ENCODE measurements around the gene PRR15L.

PRR15L gene

DNA sequence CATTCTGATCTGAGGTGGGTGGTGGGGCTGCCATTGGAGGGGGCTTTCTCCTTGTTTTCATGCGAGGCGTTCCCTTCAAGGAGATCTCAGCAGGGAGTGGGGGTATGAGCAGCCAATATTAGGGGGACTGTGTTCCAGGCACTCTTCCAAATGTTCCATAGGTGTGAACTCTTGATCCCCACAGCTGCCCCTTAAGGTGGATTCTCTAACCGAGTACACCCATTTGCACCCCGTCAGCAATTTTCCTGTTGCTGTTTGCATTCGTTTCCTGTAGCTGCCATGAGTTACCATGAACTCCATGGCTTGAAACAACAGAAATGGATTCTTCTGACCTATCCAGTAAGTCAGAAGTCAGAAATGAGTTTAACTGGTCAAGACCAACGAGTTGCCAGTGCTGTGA is 3.7 kb upstream of the PRR15L start:
- DNase-seq (ENCODE audit: low spot score) = no peak
- Mint-ChIP-seq H3K27me3 (ENCODE audit: low read depth) (peaks cover 2% of the 10 kb centered on the region), H3K9me3 (no peaks in the 10 kb centered on the region), H3K36me3 (ENCODE audit: low read depth) (no peaks in the 10 kb centered on the region), H3K4me3 (no peak overlapping the region), H3K4me1 (ENCODE audit: low read depth) (no peaks in the 10 kb centered on the region), H3K27ac (no peak overlapping the region)

DNA sequence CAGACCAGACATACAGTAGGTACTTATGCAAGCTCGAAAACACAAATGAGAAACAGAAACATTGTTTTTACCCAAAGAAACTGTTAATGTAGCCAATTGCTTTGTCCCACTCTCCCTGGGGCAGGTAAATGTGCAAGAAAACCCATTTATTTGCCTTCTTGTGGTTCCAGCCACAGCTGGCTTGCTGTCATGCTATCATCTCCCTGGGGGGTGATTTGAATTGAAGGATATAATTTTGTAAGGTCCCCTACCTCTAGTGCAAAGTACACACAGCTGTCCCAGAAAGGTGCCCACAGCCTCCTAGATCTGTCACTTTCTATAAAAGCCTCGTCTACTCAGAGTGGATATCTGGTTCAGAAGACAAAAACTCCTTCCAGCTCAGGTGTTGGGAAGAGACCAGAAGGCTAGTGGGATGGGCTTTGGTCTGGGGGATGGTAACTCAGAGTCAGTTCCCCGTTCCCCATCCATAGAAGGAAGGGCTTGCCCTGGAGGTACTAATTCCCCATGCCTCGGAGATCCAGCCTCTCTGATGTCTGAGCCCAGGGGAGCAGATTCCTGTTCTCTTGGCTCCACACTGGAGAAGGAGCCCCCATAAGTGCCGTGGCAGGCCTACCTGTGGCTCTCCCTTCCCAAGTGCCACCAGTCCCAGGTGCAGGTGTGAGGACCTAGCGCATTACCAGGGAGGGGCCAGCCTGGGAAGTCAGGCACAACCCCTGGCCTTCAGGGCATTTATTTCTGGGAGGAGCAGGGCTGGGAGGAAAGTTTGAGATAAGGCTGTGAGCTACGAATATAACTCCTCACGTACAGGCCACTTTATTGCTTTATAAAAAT is 2.4 kb upstream of the PRR15L start:
- DNase-seq (ENCODE audit: low spot score) = no peak
- Mint-ChIP-seq H3K27ac (no peak overlapping the region), H3K27me3 (ENCODE audit: low read depth) (peaks cover 2% of the 10 kb centered on the region), H3K4me3 (no peak overlapping the region), H3K36me3 (ENCODE audit: low read depth) (no peaks in the 10 kb centered on the region), H3K9me3 (no peaks in the 10 kb centered on the region), H3K4me1 (ENCODE audit: low read depth) (no peaks in the 10 kb centered on the region)

DNA sequence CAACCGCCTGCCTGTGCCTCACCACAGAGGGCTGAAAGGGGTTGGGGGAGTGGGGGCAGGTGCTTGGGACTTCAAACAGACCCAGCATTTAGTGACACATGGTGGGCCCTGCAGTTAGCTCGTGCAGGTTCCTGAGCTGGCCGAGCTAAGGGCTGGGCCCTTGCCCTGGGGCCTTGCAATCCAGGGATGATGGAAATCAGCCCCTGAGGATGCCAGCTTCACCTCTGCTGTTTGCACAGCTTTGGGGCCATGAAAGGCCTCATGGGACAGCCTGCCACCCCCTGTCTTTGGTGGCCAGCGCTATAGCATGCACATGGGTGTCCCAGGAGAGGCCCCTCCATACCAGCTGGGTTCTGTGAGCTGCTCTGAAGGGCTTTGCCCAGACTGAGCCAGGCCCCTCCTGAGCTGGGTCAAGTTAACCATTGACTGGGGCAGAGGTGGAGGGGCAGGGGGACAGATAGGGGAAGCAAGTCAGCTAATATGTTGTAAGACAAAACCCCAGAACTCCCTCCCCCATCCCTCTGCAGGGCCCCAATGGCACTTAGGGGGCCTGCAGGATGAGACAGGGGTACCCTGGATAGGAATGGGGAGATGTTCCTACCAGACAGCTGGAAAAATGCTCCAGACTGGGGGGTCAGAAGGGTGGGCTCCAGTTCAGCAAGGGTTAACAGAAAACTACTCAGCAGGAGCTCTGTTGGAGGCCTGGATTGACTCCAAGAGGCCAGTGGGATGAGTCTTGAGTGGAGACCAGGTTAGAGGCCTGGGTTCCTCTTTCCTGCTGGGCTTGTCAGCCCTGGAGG is 692 bp downstream of the PRR15L start:
- Mint-ChIP-seq H3K9me3 (no peaks in the 10 kb centered on the region), H3K36me3 (ENCODE audit: low read depth) (no peaks in the 10 kb centered on the region), H3K4me1 (ENCODE audit: low read depth) (no peaks in the 10 kb centered on the region), H3K27ac (no peak overlapping the region), H3K4me3 (no peak overlapping the region), H3K27me3 (ENCODE audit: low read depth) (peaks cover 2% of the 10 kb centered on the region)
- DNase-seq (ENCODE audit: low spot score) = no peak

DNA sequence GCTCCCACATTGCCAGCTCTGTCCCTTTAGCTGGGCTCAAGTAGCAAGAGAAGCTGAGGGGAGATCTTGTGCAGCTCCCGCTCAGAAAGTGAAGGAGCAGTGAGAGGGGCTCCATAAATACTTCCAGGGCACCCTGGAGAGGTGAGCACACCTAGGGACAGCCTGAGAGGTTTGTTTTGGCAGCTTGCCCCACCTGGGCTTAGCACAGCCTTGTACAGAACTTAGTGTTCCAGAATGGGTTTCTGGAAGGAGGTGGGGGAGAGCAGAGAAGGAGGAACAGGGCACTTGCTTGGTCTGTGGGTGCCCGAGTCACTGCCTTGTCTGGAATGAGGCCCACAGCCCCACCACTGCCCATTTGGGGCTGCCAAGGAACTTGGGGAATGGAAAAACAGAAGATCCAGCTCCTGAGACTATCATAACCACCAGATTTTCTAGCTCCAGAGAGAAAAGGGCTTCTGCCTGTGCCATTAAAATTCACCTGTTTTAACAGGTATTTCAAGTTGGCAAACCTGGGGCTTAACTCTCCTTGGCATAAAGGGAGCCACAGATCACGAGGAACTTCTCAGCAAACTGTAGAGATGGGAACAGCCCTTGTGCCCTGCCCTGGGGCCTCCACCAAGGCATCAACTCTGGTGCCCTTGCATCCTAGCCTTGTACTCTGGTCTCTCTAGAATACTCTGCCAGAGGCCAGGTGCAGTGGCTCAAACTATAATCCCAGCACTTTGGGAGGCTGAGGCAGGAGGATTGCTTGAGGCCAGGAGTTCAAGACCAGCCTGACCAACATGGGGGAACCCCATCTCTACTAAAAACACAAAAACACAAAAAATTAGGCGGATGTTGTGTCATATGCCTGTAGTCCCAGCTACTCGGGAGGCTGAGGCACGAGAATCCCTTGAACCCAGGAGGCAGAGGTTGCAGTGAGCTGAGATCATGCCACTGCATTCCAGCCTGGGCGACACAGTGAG is 1.9 kb downstream of the PRR15L start:
- Mint-ChIP-seq H3K4me1 (ENCODE audit: low read depth) (no peaks in the 10 kb centered on the region), H3K4me3 (no peak overlapping the region), H3K27me3 (ENCODE audit: low read depth) (peaks cover 2% of the 10 kb centered on the region), H3K27ac (no peak overlapping the region), H3K36me3 (ENCODE audit: low read depth) (no peaks in the 10 kb centered on the region), H3K9me3 (no peaks in the 10 kb centered on the region)
- DNase-seq (ENCODE audit: low spot score) = no peak

DNA sequence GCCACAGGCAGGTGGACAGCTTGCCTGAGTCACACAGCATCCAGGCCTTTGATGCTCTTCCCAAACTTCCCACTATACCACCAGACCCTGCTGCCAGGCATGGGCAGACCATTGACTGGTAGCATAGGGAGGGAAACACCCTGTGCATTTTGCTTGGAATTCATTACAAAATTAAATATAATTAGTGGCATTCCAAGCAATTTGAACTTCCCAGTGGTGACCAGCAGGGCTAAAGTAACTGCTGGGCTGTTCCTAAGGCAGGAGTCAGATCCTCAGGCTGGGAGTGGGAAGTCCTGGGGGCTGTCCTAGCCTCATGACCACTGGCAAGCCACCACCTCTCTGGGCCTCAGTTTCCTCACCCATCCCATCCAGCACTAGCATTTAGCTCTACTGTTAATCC is 3.8 kb downstream of the PRR15L start:
- no peak overlapping the region for H3K4me3 Mint-ChIP-seq
- DNase-seq (ENCODE audit: low spot score) = no peak
- H3K27me3 Mint-ChIP-seq (ENCODE audit: low read depth) = no peaks in the 10 kb centered on the region
- H3K36me3 Mint-ChIP-seq (ENCODE audit: low read depth) = peaks cover 6% of the 10 kb centered on the region
- no peak overlapping the region for H3K27ac Mint-ChIP-seq
- H3K9me3 Mint-ChIP-seq = no peaks in the 10 kb centered on the region
- H3K4me1 Mint-ChIP-seq (ENCODE audit: low read depth) = peaks cover 10% of the 10 kb centered on the region

DNA sequence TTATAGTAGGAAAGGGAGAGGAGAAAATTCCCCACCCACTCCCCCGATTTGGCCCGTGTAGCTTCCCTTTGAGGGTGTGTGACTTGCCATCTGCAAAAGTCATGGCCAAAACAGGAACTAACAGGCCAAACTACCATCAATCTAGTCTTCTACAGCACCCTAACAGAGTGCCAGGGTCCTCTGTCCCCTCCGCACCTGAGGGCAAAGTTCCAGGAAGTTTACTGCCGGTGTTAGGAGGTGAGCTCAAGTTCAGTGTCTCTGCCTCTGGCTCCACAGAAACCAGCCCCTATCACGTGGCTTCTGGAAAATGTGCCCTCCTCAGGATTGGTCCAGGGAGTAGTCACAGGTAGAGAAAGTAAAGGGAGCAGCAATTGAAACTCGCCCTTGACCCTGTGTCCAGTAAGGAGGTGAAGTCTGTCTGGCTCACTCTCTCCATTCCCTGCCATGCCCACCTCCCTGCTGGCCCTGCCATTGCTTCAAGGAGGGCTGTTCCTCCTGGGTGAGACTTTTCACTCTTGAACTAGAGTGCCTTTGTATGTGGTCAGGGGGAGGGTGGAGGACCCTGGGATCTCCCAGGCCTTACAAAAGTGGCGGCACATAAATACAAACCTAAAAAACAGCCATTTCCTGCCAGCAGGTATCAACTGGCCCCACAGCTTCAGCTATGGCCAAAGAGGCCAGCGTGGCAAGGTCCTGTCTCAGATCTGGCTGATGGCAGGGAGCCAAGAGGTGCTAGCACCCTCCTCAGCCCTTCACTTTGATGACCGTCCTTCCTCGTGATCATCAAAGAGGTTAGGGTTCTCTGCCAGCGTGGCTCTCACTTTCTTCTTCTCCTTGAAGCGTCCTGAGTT is 5.3 kb downstream of the PRR15L start:
- no peaks in the 10 kb centered on the region for H3K9me3 Mint-ChIP-seq
- H3K27ac Mint-ChIP-seq = no peak overlapping the region
- H3K27me3 Mint-ChIP-seq (ENCODE audit: low read depth) = no peaks in the 10 kb centered on the region
- H3K36me3 Mint-ChIP-seq (ENCODE audit: low read depth) = peaks cover 12% of the 10 kb centered on the region
- no peak for DNase-seq (ENCODE audit: low spot score)
- H3K4me3 Mint-ChIP-seq = no peak overlapping the region
- peaks cover 11% of the 10 kb centered on the region for H3K4me1 Mint-ChIP-seq (ENCODE audit: low read depth)

DNA sequence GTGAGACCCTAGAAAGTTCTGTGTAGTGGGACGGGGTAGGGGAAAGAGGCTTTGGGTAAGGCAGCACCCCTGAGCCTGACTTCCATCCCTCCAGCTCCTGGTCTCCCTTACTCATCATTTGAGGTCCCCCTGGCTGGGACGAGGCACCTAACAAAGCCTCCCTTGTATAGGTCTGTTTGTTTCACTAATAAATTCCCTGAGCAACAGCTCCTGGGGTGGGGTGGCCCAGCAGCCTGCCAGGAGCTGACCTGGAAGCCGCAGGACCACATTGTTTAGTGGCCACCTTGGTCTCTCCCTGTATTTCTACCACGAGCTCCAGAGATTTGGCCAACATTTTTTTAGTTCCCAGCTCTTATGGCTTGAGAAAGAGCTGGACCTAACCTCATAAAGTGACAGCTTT is 7.2 kb downstream of the PRR15L start:
- peaks cover 16% of the 10 kb centered on the region for H3K4me1 Mint-ChIP-seq (ENCODE audit: low read depth)
- H3K27ac Mint-ChIP-seq = no peak overlapping the region
- DNase-seq (ENCODE audit: low spot score) = no peak
- no peak overlapping the region for H3K4me3 Mint-ChIP-seq
- H3K27me3 Mint-ChIP-seq (ENCODE audit: low read depth) = no peaks in the 10 kb centered on the region
- no peaks in the 10 kb centered on the region for H3K9me3 Mint-ChIP-seq
- peaks cover 19% of the 10 kb centered on the region for H3K36me3 Mint-ChIP-seq (ENCODE audit: low read depth)

DNA sequence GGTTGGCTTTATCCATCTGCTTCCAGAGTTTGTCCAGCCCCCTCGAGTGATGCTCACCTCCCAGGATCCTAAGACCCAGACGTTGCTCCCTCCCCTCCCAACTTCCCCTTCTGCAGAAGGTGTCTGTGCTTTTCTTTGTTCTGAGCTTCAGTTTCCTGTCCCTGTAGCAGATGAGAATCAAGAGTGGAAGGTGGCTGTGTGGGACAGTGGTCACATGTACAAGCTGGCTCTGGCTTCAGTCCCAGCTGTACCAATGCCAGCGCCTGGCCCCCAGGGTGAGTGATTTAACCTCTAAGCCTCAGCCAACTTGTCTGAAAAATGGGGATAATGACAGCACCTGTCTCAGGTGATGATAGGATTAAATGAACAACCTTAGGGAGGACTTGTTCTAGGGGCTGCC is 7.7 kb downstream of the PRR15L start:
- DNase-seq (ENCODE audit: low spot score) = no peak
- Mint-ChIP-seq H3K4me1 (ENCODE audit: low read depth) (peaks cover 21% of the 10 kb centered on the region), H3K27ac (peak overlapping the region; percentile 53), H3K27me3 (ENCODE audit: low read depth) (no peaks in the 10 kb centered on the region), H3K4me3 (no peak overlapping the region), H3K9me3 (no peaks in the 10 kb centered on the region), H3K36me3 (ENCODE audit: low read depth) (peaks cover 24% of the 10 kb centered on the region)

DNA sequence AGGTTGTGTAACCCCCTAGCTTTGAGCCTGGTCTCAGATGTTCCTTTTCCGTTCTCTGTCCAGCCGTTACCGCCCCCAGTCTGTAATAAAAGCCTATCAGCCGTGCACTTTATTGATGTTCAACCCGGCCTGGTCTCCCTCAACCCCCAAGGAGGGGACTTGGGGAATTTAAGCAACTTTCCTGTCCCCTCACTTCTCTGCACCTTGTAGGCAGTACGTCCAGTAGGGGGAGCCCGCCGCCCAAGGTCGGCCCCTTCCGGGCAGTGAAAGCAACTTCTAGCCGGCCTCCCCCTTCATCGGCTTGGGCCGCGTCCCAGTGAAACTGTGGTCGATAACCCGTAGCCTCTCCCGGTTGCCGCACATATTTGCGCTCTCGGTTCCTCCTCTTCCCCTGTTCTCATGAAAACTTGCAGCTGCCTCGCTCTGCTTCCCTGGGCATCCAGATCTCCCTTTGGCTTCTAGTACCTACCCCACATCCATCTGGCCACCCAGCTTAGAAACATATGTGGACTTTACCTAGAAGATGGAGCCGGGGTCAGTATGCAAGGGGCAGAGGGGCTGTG is 8.4 kb downstream of the PRR15L start:
- Mint-ChIP-seq H3K36me3 (ENCODE audit: low read depth) (peaks cover 30% of the 10 kb centered on the region), H3K27ac (peak overlapping the region; percentile 74), H3K4me1 (ENCODE audit: low read depth) (peaks cover 24% of the 10 kb centered on the region), H3K27me3 (ENCODE audit: low read depth) (no peaks in the 10 kb centered on the region), H3K9me3 (no peaks in the 10 kb centered on the region), H3K4me3 (peak overlapping the region; percentile 73)
- DNase-seq (ENCODE audit: low spot score) = peak; percentile 74

DNA sequence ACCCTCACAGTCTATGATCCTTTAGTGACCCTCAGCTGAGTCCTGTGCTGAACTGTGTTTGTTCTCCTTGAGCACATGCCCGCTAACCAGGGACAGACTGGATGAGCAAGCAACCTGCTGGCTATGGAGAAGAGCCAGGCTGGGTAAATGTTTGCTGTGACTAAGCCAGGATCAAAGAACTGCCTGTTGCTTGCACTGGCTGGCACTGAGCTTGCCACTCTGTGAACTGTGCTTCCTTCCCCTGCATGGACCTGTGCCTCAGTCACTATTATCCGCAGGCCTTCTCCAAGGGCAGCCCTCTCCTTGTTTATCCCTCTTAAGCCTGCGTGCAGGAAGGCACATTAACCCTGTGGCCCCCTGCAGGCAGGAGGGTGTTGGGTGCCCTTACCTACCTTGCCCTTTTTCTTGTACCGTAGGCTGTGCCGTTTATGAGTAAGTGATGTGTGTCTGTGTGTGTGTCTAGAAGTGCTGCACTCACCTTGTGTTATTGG is 8.9 kb downstream of the PRR15L start:
- no peaks in the 10 kb centered on the region for H3K27me3 Mint-ChIP-seq (ENCODE audit: low read depth)
- DNase-seq (ENCODE audit: low spot score) = no peak
- H3K9me3 Mint-ChIP-seq = no peaks in the 10 kb centered on the region
- peak overlapping the region; percentile 73 for H3K4me3 Mint-ChIP-seq
- peaks cover 28% of the 10 kb centered on the region for H3K4me1 Mint-ChIP-seq (ENCODE audit: low read depth)
- peaks cover 30% of the 10 kb centered on the region for H3K36me3 Mint-ChIP-seq (ENCODE audit: low read depth)
- H3K27ac Mint-ChIP-seq = peak overlapping the region; percentile 11

DNA sequence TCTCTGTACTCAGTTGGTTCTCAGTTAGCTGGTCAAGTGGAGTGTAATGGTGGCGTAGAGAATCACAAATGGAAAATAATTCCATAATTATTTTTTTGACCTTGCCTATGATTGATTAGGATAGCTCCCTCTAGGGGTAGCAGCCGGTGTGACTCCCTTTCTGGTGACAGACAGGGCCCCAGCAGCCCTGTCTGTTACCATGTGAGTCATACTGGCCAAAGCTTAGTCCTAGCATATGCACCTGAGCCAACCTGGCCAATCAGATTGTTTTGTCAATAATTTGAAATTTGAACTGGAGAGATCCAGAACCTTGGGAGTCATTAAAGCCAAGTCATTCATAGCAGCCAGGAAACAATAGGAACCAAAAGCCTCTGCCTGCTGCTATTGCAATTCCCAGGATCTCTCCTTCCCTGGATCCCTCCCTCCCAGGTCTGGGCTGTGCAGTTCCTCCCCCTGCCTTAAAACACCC is 10.7 kb downstream of the PRR15L start:
- Mint-ChIP-seq H3K9me3 (no peaks in the 10 kb centered on the region), H3K27me3 (ENCODE audit: low read depth) (no peaks in the 10 kb centered on the region), H3K4me3 (no peak overlapping the region), H3K36me3 (ENCODE audit: low read depth) (peaks cover 32% of the 10 kb centered on the region), H3K27ac (no peak overlapping the region), H3K4me1 (ENCODE audit: low read depth) (peaks cover 40% of the 10 kb centered on the region)
- peak; percentile 68 for DNase-seq (ENCODE audit: low spot score)

DNA sequence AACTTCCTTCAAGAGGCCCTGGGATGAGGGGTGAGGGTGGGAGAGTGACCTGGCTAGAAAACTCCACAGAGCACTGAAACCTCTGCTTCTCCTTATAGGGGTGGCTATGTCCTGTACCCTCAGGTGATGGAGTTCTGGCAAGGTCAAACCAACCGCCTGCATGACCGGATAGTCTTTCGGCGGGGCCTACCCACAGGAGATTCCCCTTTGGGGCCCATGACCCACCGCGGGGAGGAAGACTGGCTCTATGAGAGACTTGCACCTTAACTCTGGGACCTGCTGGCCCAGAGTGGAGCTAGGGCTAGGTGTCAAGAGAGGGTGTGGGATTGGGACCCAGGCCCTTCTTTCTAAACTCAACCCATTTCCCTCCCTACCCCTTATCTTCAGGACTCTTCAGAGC is 11.2 kb downstream of the PRR15L start:
- no peak for DNase-seq (ENCODE audit: low spot score)
- Mint-ChIP-seq H3K27ac (no peak overlapping the region), H3K36me3 (ENCODE audit: low read depth) (peaks cover 32% of the 10 kb centered on the region), H3K4me3 (no peak overlapping the region), H3K27me3 (ENCODE audit: low read depth) (no peaks in the 10 kb centered on the region), H3K4me1 (ENCODE audit: low read depth) (peaks cover 41% of the 10 kb centered on the region), H3K9me3 (no peaks in the 10 kb centered on the region)
